Esophagus muscularis mucosa (tissue), 4 donors: ENCODE data around the gene SLC22A3.

Experiments
- CTCF ChIP-seq, 3 experiments: fragments of 200-600 bp in 2 of 3; fragments of 450-650 bp in 1 of 3; sonication (generic) in 2 of 3; IDR thresholded peaks; one replicate each; pipeline ENCODE4 v1.5.1; 2017 to 2019; ENCODE audit warnings: antibody characterized with exemption in 3 of 3, mild to moderate bottlenecking in 2 of 3, moderate library complexity in 1 of 3
- EP300 ChIP-seq: sonication (generic); formaldehyde crosslinking; IDR thresholded peaks from one replicate; pipeline ENCODE4 v1.6.1; 2017; ENCODE audit warnings: antibody characterized with exemption
- POLR2A ChIP-seq: fragments of 450-650 bp; IDR thresholded peaks from one replicate; pipeline ENCODE4 v1.6.1; 2017; ENCODE audit warnings: antibody characterized with exemption, moderate library complexity, mild to moderate bottlenecking, low read depth

- TF ChIP-seq CTCF (IDR thresholded peaks at IDR 0.05) (no peak), EP300 (no peak), POLR2A (no peak)
Measured at GRCh38 chr6:160378218-160378617, 30.0 kb downstream of the SLC22A3 start.
